SK-N-SH treated with all-trans-retinoic acid at 6 μM for 48 hours (cell line): ENCODE results near the gene CFAP299.

Source experiments
- ATAC-seq: fragments of 200-7000 bp; cut with Tn5 transposase; 3 replicates; pipeline ENCODE4 v1.9.1; 2020; ENCODE audit warnings: mild to moderate bottlenecking, moderate library complexity
- ARNTL ChIP-seq: fragments of 450-650 bp; formaldehyde crosslinking; IDR thresholded peaks from 2 replicates; pipeline ENCODE4 v1.5.0; 2020; ENCODE audit warnings: low read depth, mild to moderate bottlenecking, moderate library complexity, borderline replicate concordance
- BACH2 ChIP-seq: fragments of 250-450 bp; sonication (Bioruptor Pico); IDR thresholded peaks from 2 replicates; pipeline ENCODE4 v1.9.0; 2021; ENCODE audit warnings: mild to moderate bottlenecking, borderline replicate concordance
- CREB5 ChIP-seq: fragments of 250-450 bp; sonication (Bioruptor Pico); IDR thresholded peaks from 2 replicates; pipeline ENCODE4 v1.5.1; 2020; ENCODE audit warnings: low read depth, mild to moderate bottlenecking, moderate library complexity
- CSDC2 ChIP-seq: fragments of 250-450 bp; sonication (Bioruptor Pico); IDR thresholded peaks from 2 replicates; pipeline ENCODE4 v1.5.0; 2020; ENCODE audit warnings: mild to moderate bottlenecking, moderate library complexity
- CSRNP3 ChIP-seq: fragments of 250-450 bp; sonication (Bioruptor Pico); IDR thresholded peaks from 2 replicates; pipeline ENCODE4 v1.5.1; 2021; ENCODE audit warnings: mild to moderate bottlenecking, moderate library complexity
- ESRRG ChIP-seq: fragments of 250-450 bp; sonication (Bioruptor Pico); IDR thresholded peaks from 2 replicates; pipeline ENCODE4 v1.6.1; 2021; ENCODE audit warnings: mild to moderate bottlenecking
- GLIS3 ChIP-seq: fragments of 250-450 bp; sonication (Bioruptor Pico); IDR thresholded peaks from 2 replicates; pipeline ENCODE4 v1.5.0; 2020; ENCODE audit warnings: mild to moderate bottlenecking, moderate library complexity
- ISL1 ChIP-seq: fragments of 250-450 bp; sonication (Bioruptor Pico); IDR thresholded peaks from 2 replicates; pipeline ENCODE4 v2.1.2; 2022; ENCODE audit warnings: mild to moderate bottlenecking, moderate library complexity
- OSR1 ChIP-seq: fragments of 250-450 bp; sonication (Bioruptor Pico); IDR thresholded peaks from 2 replicates; pipeline ENCODE4 v1.8.0; 2022; ENCODE audit warnings: moderate library complexity, mild to moderate bottlenecking, inconsistent platforms
- POU6F1 ChIP-seq: fragments of 250-450 bp; sonication (Bioruptor Pico); IDR thresholded peaks from 2 replicates; pipeline ENCODE4 v1.8.0; 2021; ENCODE audit warnings: low read depth, mild to moderate bottlenecking, moderate library complexity, borderline replicate concordance
- PPARA ChIP-seq: fragments of 250-450 bp; sonication (Bioruptor Pico); IDR thresholded peaks from 2 replicates; pipeline ENCODE4 v1.5.0; 2020; ENCODE audit warnings: mild to moderate bottlenecking, borderline replicate concordance
- RARB ChIP-seq: fragments of 250-450 bp; sonication (Bioruptor Pico); IDR thresholded peaks from 2 replicates; pipeline ENCODE4 v1.8.0; 2021; ENCODE audit warnings: mild to moderate bottlenecking, moderate library complexity
- SNAI2 ChIP-seq: fragments of 250-450 bp; sonication (Bioruptor Pico); IDR thresholded peaks from 2 replicates; pipeline ENCODE4 v1.5.0; 2020; ENCODE audit warnings: mild to moderate bottlenecking, moderate library complexity
- TCF4 ChIP-seq: fragments of 250-450 bp; sonication (Bioruptor Pico); IDR thresholded peaks from 2 replicates; pipeline ENCODE4 v1.8.0; 2021; ENCODE audit warnings: mild to moderate bottlenecking, moderate library complexity, borderline replicate concordance
- TOX ChIP-seq: fragments of 250-450 bp; sonication (Bioruptor Pico); IDR thresholded peaks from 2 replicates; pipeline ENCODE4 v1.8.0; 2021; ENCODE audit warnings: mild to moderate bottlenecking, moderate library complexity, borderline replicate concordance
- ZC3H10 ChIP-seq: fragments of 250-450 bp; sonication (Bioruptor Pico); IDR thresholded peaks from 2 replicates; pipeline ENCODE4 v1.5.1; 2021; ENCODE audit warnings: mild to moderate bottlenecking, moderate library complexity
- ZFP3 ChIP-seq: fragments of 250-450 bp; sonication (Bioruptor Pico); IDR thresholded peaks from 2 replicates; pipeline ENCODE4 v1.5.0; 2020; ENCODE audit warnings: mild to moderate bottlenecking, moderate library complexity
- ZFP30 ChIP-seq: fragments of 450-650 bp; formaldehyde crosslinking; IDR thresholded peaks from 2 replicates; pipeline ENCODE4 v1.5.0; 2022; ENCODE audit warnings: mild to moderate bottlenecking, moderate library complexity
- ZNF565 ChIP-seq: fragments of 450-650 bp; formaldehyde crosslinking; conservative IDR thresholded peaks from 2 replicates; pipeline ENCODE4 v1.5.0; 2020; ENCODE audit warnings: low read depth, mild to moderate bottlenecking, moderate library complexity
- ZNF70 ChIP-seq: fragments of 450-650 bp; formaldehyde crosslinking; IDR thresholded peaks from 2 replicates; pipeline ENCODE4 v1.5.0; 2020; ENCODE audit warnings: mild to moderate bottlenecking, moderate library complexity
- ZNF8 ChIP-seq: fragments of 450-650 bp; formaldehyde crosslinking; IDR thresholded peaks from 2 replicates; pipeline ENCODE4 v1.5.0; 2020; ENCODE audit warnings: mild to moderate bottlenecking, moderate library complexity

The CFAP299 gene

DNA sequence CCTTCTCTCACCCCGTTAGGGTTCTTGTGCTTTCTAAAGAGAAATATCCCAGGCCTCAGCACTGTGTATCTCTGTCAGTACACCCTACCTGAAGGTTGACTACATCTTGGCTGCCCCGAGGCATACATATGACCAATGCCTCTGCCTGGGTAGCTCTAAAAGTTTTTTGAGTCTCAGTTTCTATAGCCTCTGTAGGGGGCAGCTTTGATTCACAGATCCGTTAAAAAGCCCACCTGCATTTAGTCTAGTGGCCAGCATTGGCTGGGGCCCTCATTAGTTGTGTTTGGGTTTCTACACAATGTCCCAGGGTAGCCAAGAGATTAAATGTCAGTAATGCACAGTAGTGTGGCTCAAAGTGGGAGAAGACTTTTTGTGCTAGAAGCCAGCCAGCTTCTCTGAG is 151.1 kb downstream of the CFAP299 start:
- no peak for ATAC-seq
- TF ChIP-seq TCF4 (CRISPR knock-in tag) (no peak), CSDC2 (CRISPR knock-in tag) (no peak), ESRRG (CRISPR knock-in tag) (no peak), OSR1 (CRISPR knock-in tag) (no peak), ZNF565 (no peak), ZFP30 (CRISPR knock-in tag) (no peak), ZNF8 (no peak), RARB (CRISPR knock-in tag) (no peak), TOX (CRISPR knock-in tag) (no peak), ZFP3 (CRISPR knock-in tag) (no peak), BACH2 (CRISPR knock-in tag) (no peak), ZNF70 (no peak), POU6F1 (CRISPR knock-in tag) (no peak), CREB5 (CRISPR knock-in tag) (no peak)
- TF ChIP-seq, all 23 proteins: peak for 0

GRCh38 chr4:80489798-80490197 is 154.3 kb downstream of the CFAP299 start:
- no peak for ATAC-seq
- TF ChIP-seq CREB5 (CRISPR knock-in tag), result no peak
- TF ChIP-seq TCF4 (CRISPR knock-in tag), result no peak
- TF ChIP-seq SNAI2 (CRISPR knock-in tag), result no peak
- no peak for TF ChIP-seq BACH2 (CRISPR knock-in tag)
- TF ChIP-seq ZNF8, result no peak
- no peak for TF ChIP-seq ZNF565
- no peak for TF ChIP-seq RARB (CRISPR knock-in tag)
- no peak for TF ChIP-seq ESRRG (CRISPR knock-in tag)
- TF ChIP-seq ZFP30 (CRISPR knock-in tag), result no peak
- no peak for TF ChIP-seq CSRNP3 (CRISPR knock-in tag)
- no peak for TF ChIP-seq PPARA (CRISPR knock-in tag)
- no peak for TF ChIP-seq ISL1 (CRISPR knock-in tag)

GRCh38 chr4:80492761-80493160 is 157.2 kb downstream of the CFAP299 start:
- no peak for ATAC-seq

More at GRCh38 chr4:80492761-80493160, 157.2 kb downstream of the CFAP299 start:
- TF ChIP-seq TCF4 (CRISPR knock-in tag) (no peak), POU6F1 (CRISPR knock-in tag) (no peak), ZNF565 (no peak), BACH2 (CRISPR knock-in tag) (no peak), ARNTL (CRISPR knock-in tag) (no peak), ZFP30 (CRISPR knock-in tag) (no peak), ESRRG (CRISPR knock-in tag) (no peak), CREB5 (CRISPR knock-in tag) (no peak), ZNF70 (no peak), GLIS3 (CRISPR knock-in tag) (no peak), CSRNP3 (CRISPR knock-in tag) (no peak), ZC3H10 (CRISPR knock-in tag) (no peak), TOX (CRISPR knock-in tag) (no peak), ZFP3 (CRISPR knock-in tag) (no peak), CSDC2 (CRISPR knock-in tag) (no peak), ISL1 (CRISPR knock-in tag) (no peak), ZNF8 (no peak)
- TF ChIP-seq, all 23 proteins: peak for 0
